HCT116 (cell line): Measurements from ENCODE around the gene NABP2. TPM values are rescaled to one million over a fixed set of nuclear protein-coding genes. Genes with fewer than 3 reads are reported as not detected.
A peak's percentile ranks its signal among the peaks of the same experiment; 100 is the strongest.
"Not testable (repeated sequence)": the region's sequence is repeated elsewhere in the genome, so short reads cannot be mapped to it uniquely, and the experiment has no call there.

Experiments used
- ATAC-seq: fragments of 200-7000 bp; cut with Tn5 transposase; 2 replicates; pipeline ENCODE4 v1.9.1; 2020; ENCODE audit warnings: mild to moderate bottlenecking, moderate library complexity
- BruUV-seq: library from RNA; stranded (reverse); fragments of 400-500 nt; replicated peaks from 2 replicates; lab custom pipeline; 2021; lab: Mats Ljungman, UMichigan
- CTCF ChIA-PET: fragments of 300-600 bp; sonication (Branson Sonifier 250); formaldehyde crosslinking; loops from one replicate; lab custom pipeline; 2021; ENCODE audit warnings: antibody characterized with exemption; lab: Charles Lee
- POLR2A ChIA-PET: fragments of 300-600, 350-600 bp; sonication (Branson Sonifier 250); formaldehyde crosslinking; loops from one replicate; lab custom pipeline; 2021; ENCODE audit warnings: antibody characterized with exemption; lab: Charles Lee
- RAD21 ChIA-PET, 2 experiments: fragments of 300-600 bp; sonication (Branson Sonifier 250); formaldehyde crosslinking; loops; one replicate each; lab custom pipeline; 2023; ENCODE audit warnings: low total read pairs in 2 of 2; ENCODE audit not compliant: uncharacterized antibody in 2 of 2, unreplicated experiment in 2 of 2, low non-redundant PET in 1 of 2; lab: Charles Lee
- DNase-seq: peaks from one replicate; pipeline ENCODE4 v3.0.0-alpha.2; 2010; ENCODE audit warnings: low read depth, low spot score
- H2AFZ ChIP-seq: fragments of 200-600 bp; shearing (Covaris generic), sonication (generic); 2 replicates; pipeline ENCODE4 v1.6.1; 2017; ENCODE audit warnings: low read depth, mixed run types, mixed read lengths, antibody characterized with exemption, low read length; ENCODE audit not compliant: poor library complexity, severe bottlenecking
- H3K27ac ChIP-seq: 2 replicates; pipeline ENCODE4 v1.5.1; 2012; ENCODE audit warnings: low read depth, low read length
- H3K27me3 ChIP-seq: fragments of 200-600 bp; sonication (generic); 2 replicates; pipeline ENCODE4 v1.6.1; 2016; ENCODE audit warnings: mixed run types, low read length, mixed read lengths; ENCODE audit not compliant: insufficient read depth
- H3K36me3 ChIP-seq, 2 experiments: fragments of 200-500 bp in 1 of 2; fragments of 200-600 bp in 1 of 2; sonication (Bioruptor generic) in 1 of 2; sonication (generic) in 1 of 2; 2 replicates each; pipeline versions ENCODE4 v1.5.1 to v1.6.1; 2014 to 2016; ENCODE audit warnings: low read length in 2 of 2, inconsistent platforms in 1 of 2, mixed read lengths in 1 of 2, mixed run types in 1 of 2; ENCODE audit not compliant: insufficient read depth in 2 of 2, control insufficient read depth in 1 of 2
- H3K4me1 ChIP-seq, 2 experiments: fragments of 200-600 bp in 1 of 2; sonication (generic) in 1 of 2; 2 replicates each; pipeline versions ENCODE4 v1.5.1 to v1.6.1; 2012 to 2017; ENCODE audit warnings: low read length in 2 of 2, inconsistent platforms in 1 of 2, mild to moderate bottlenecking in 1 of 2, mixed read lengths in 1 of 2, mixed run types in 1 of 2, moderate library complexity in 1 of 2; ENCODE audit not compliant: insufficient read depth in 2 of 2, control insufficient read depth in 1 of 2
- H3K4me2 ChIP-seq: fragments of 200-600 bp; sonication (generic); 2 replicates; pipeline ENCODE4 v1.6.1; 2017; ENCODE audit warnings: mixed run types, low read length, mixed read lengths
- H3K4me3 ChIP-seq, 2 experiments: fragments of 200-600 bp in 1 of 2; sonication (generic) in 1 of 2; replicated peaks in 1 of 2; 2 replicates each; pipeline ENCODE4 v1.5.1; 2011 to 2016; ENCODE audit warnings: low read length in 2 of 2, control low read depth in 1 of 2, low read depth in 1 of 2, mild to moderate bottlenecking in 1 of 2, mixed read lengths in 1 of 2, mixed run types in 1 of 2
- H3K79me2 ChIP-seq: fragments of 200-600 bp; sonication (generic); 2 replicates; pipeline ENCODE4 v1.6.1; 2017; ENCODE audit warnings: mild to moderate bottlenecking, mixed run types, low read length, moderate library complexity, mixed read lengths; ENCODE audit not compliant: insufficient read depth
- H3K9ac ChIP-seq: fragments of 200-600 bp; sonication (generic); 2 replicates; pipeline ENCODE4 v1.6.1; 2016; ENCODE audit warnings: low read length, mixed read lengths
- H3K9me2 ChIP-seq: fragments of 200-600 bp; sonication (generic), shearing (Covaris generic); 2 replicates; pipeline ENCODE4 v1.6.1; 2017; ENCODE audit warnings: mixed run types, mild to moderate bottlenecking, moderate library complexity; ENCODE audit not compliant: insufficient read depth
- H3K9me3 ChIP-seq, 2 experiments: fragments of 200-500 bp in 1 of 2; fragments of 200-600 bp in 1 of 2; sonication (Bioruptor generic) in 1 of 2; sonication (generic) in 1 of 2; 2 replicates each; pipeline ENCODE4 v1.6.1; 2014 to 2017; ENCODE audit warnings: low read length in 2 of 2, mixed read lengths in 2 of 2, inconsistent platforms in 1 of 2, low read depth in 1 of 2, mild to moderate bottlenecking in 1 of 2, mixed run types in 1 of 2, moderate library complexity in 1 of 2; ENCODE audit not compliant: control insufficient read depth in 1 of 2, insufficient read depth in 1 of 2
- H4K20me1 ChIP-seq: fragments of 200-600 bp; sonication (generic), shearing (Covaris generic); 2 replicates; pipeline ENCODE4 v1.6.1; 2017; ENCODE audit warnings: mixed run types, mild to moderate bottlenecking, moderate library complexity; ENCODE audit not compliant: insufficient read depth
- EGR1 ChIP-seq: IDR thresholded peaks from 2 replicates; pipeline ENCODE4 v1.6.1; 2012; ENCODE audit warnings: low read depth
- EZH2 ChIP-seq: fragments of 200-600 bp; sonication (generic); IDR thresholded peaks from 2 replicates; pipeline ENCODE4 v1.6.1; 2017; ENCODE audit warnings: antibody characterized with exemption, mixed run types
- JUND ChIP-seq: IDR thresholded peaks from 2 replicates; pipeline ENCODE4 v1.6.1; 2012
- POLR2A ChIP-seq: IDR thresholded peaks from 2 replicates; pipeline ENCODE4 v1.7.0; 2011; ENCODE audit warnings: borderline replicate concordance; ENCODE audit not compliant: insufficient read depth, insufficient read length; ENCODE audit errors: extremely low read depth
- RAD21 ChIP-seq: IDR thresholded peaks from 2 replicates; pipeline ENCODE4 v1.6.1; 2012; ENCODE audit warnings: low read depth, mild to moderate bottlenecking
- SRF ChIP-seq: IDR thresholded peaks from 2 replicates; pipeline ENCODE4 v1.6.1; 2012; ENCODE audit warnings: low read depth
- TCF7L2 ChIP-seq: IDR thresholded peaks from 2 replicates; pipeline ENCODE4 v1.7.0; 2011; ENCODE audit warnings: borderline replicate concordance, inconsistent platforms; ENCODE audit not compliant: insufficient read depth, insufficient read length; ENCODE audit errors: extremely low read depth
- intact Hi-C: fragments of 100-400 bp; cut with micrococcal nuclease; formaldehyde crosslinking; loops from 2 replicates; pipeline ENCODE4 v1.10.0; 2022
- total RNA-seq: library from RNA; stranded (reverse); gene quantifications from one replicate; pipeline ENCODE4 v1.2.1, GENCODE V29; 2021; ENCODE audit not compliant: unreplicated experiment
- TF ChIP-seq, protein P1 (sequence below), 3 experiments: fragments of 200-600 bp in 1 of 3; sonication (generic) in 1 of 3; IDR thresholded peaks in 2 of 3; conservative IDR thresholded peaks in 1 of 3; 2 replicates each; pipeline ENCODE4 v1.5.1; 2012 to 2017; ENCODE audit warnings: low read depth in 2 of 3, low read length in 2 of 3, antibody characterized with exemption in 1 of 3, borderline replicate concordance in 1 of 3, control low read depth in 1 of 3, mild to moderate bottlenecking in 1 of 3, mixed read lengths in 1 of 3, mixed run types in 1 of 3, moderate library complexity in 1 of 3; ENCODE audit not compliant: insufficient read depth in 1 of 3

The NABP2 gene
- total RNA-seq, 1 experiment from 2014 or later: 52.9 TPM

DNA sequence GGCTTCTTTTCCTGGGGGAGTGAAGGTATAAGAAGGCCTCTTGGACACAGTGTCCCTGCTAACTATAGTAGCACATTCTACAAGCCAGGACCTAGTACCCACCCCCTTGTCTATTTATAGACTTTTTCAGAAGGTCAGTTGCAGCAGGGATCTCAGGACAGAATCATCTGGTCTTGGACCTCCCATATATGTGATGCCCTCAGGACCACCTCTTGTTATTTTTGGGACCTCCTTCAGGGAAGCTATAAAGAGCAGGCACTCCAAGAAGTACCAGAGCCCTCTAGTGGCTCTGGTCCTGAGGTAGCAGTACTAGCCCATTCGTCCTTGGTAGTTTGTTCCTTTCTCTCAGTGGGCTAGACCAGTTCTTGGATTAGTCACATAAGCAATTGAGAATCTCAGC is 46.9 kb downstream of the NABP2 start:
- H3K4me3 ChIP-seq: no peak overlapping the region
- H3K79me2 ChIP-seq: no peaks in the 10 kb centered on the region
- TF ChIP-seq JUND: no peak
- TF ChIP-seq RAD21: peak; percentile 52
- TF ChIP-seq EZH2: no peak
- no peak for TF ChIP-seq TCF7L2
- TF ChIP-seq EGR1: no peak
- no peak for TF ChIP-seq POLR2A
- no peak for TF ChIP-seq SRF
- TF ChIP-seq, protein P1, sequence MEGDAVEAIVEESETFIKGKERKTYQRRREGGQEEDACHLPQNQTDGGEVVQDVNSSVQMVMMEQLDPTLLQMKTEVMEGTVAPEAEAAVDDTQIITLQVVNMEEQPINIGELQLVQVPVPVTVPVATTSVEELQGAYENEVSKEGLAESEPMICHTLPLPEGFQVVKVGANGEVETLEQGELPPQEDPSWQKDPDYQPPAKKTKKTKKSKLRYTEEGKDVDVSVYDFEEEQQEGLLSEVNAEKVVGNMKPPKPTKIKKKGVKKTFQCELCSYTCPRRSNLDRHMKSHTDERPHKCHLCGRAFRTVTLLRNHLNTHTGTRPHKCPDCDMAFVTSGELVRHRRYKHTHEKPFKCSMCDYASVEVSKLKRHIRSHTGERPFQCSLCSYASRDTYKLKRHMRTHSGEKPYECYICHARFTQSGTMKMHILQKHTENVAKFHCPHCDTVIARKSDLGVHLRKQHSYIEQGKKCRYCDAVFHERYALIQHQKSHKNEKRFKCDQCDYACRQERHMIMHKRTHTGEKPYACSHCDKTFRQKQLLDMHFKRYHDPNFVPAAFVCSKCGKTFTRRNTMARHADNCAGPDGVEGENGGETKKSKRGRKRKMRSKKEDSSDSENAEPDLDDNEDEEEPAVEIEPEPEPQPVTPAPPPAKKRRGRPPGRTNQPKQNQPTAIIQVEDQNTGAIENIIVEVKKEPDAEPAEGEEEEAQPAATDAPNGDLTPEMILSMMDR (IDR thresholded peaks at IDR 0.05 in 2 of 3, conservative IDR thresholded peaks at IDR 0.05 in 1 of 3; ENCODE audit: borderline replicate concordance in 1 of 3, insufficient read depth in 1 of 3, low read depth in 2 of 3, low read length in 2 of 3): peak; percentile 56 to 65 (median 60); a peak in 5 of 6 replicates
- H3K4me1 ChIP-seq: peaks cover 3 to 15% of the 10 kb centered on the region in 2 experiments; a peak in 3 of 4 replicates
- H4K20me1 ChIP-seq: no peaks in the 10 kb centered on the region
- ChIA-PET POLR2A (no interaction called here), RAD21 (no interaction called here), CTCF (interaction anchor here (0.8 kb wide), 1 partner anchor 21 kb away, joined by 3 read pairs; no protein-coding TSS in a partner anchor)
- ATAC-seq (peak; percentile 30), DNase-seq (no peak)
- intact Hi-C loops: no loop called here
- H3K36me3 ChIP-seq: peaks cover 28 to 51% of the 10 kb centered on the region in 2 experiments
- H3K9me2 ChIP-seq: no peaks in the 10 kb centered on the region
- H3K9ac ChIP-seq: no peak overlapping the region
- H2AFZ ChIP-seq: no peak overlapping the region
- H3K9me3 ChIP-seq: no peaks in the 10 kb centered on the region
- H3K27ac ChIP-seq: no peak overlapping the region
- no TSS peak for BruUV-seq
- no peaks in the 10 kb centered on the region for H3K27me3 ChIP-seq
- no peak overlapping the region for H3K4me2 ChIP-seq

DNA sequence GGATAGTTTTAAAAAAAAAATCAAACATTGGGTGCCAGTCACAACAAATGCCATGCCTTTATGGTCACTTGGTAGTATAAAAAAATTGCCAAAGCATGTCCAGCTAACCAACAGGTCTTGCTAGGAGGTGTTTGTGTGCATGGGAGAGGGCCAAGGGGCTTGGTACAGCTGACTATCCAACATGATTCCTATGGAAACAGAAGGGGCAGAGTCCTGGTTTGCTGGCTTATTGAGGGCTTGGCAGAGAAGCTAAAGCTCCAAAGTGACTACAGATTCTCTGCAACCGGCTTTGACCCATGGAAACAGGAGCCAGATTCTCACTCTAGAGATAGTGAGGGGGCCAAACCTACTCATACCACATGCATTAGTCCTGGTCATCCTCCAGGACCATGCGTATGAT is 48.3 kb downstream of the NABP2 start:
- POLR2A ChIA-PET, CTCF ChIA-PET: not testable (repeated sequence)

More for the DNA sequence above, 48.3 kb downstream of the NABP2 start:
- H4K20me1 ChIP-seq, DNase-seq, H3K9me2 ChIP-seq, intact Hi-C loops, H3K27me3 ChIP-seq, H3K9ac ChIP-seq, ATAC-seq, H3K27ac ChIP-seq, H3K9me3 ChIP-seq, H3K4me1 ChIP-seq, H2AFZ ChIP-seq, RAD21 ChIA-PET, H3K4me3 ChIP-seq, H3K4me2 ChIP-seq, H3K79me2 ChIP-seq: not testable (repeated sequence)
- H3K36me3 ChIP-seq: peaks cover 32 to 55% of the 10 kb centered on the region in 2 experiments
- BruUV-seq: TSS peak; percentile 62
